Measurements from ENCODE around the gene KCNQ1. TPM values are rescaled to one million over a fixed set of nuclear protein-coding genes. Genes with fewer than 3 reads are reported as not detected.

The KCNQ1 gene
- total RNA-seq, 1 donor from 2014 or later = 52.9 TPM

DNA sequence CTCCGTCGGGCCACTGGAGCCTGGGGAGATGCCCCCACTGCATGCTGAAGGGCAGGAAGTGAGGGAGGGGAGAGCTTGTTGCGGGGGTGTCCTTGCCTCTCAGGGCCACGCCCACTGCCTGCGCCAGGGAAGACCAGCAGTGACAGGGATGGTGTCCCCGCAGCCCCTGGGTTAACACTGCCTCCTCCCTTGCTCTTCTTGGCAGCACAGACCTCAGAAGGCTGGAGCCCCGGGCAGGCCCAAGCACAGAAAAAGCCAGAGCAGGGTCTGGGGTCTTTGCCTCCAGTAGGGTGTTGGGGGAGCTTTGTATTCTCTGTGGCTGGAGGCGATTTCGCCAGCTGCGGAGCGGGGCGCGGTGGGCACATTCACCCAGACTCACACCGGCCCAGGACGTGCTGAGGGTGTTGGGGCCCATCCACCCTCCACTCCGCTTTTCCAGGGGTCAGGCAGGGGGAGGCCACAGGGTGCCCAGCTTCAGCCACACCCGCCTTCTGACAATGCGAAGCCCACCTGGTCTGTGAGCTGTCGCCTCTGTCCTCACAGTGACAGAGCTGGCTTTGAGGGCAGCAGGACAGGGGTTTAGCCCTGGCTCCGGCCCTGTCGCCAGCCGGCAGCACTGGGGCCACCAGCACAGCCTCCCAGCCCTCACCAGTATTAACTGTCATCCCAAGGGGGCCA lies 357.0 kb downstream of the KCNQ1 start:
- TF ChIP-seq, protein P1, sequence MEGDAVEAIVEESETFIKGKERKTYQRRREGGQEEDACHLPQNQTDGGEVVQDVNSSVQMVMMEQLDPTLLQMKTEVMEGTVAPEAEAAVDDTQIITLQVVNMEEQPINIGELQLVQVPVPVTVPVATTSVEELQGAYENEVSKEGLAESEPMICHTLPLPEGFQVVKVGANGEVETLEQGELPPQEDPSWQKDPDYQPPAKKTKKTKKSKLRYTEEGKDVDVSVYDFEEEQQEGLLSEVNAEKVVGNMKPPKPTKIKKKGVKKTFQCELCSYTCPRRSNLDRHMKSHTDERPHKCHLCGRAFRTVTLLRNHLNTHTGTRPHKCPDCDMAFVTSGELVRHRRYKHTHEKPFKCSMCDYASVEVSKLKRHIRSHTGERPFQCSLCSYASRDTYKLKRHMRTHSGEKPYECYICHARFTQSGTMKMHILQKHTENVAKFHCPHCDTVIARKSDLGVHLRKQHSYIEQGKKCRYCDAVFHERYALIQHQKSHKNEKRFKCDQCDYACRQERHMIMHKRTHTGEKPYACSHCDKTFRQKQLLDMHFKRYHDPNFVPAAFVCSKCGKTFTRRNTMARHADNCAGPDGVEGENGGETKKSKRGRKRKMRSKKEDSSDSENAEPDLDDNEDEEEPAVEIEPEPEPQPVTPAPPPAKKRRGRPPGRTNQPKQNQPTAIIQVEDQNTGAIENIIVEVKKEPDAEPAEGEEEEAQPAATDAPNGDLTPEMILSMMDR (IDR thresholded peaks at IDR 0.05) = no peak
- H3K4me1 ChIP-seq = peaks cover 6% of the 10 kb centered on the region
- H3K27me3 ChIP-seq = no peaks in the 10 kb centered on the region
- no peaks in the 10 kb centered on the region for H3K36me3 ChIP-seq
- no peaks in the 10 kb centered on the region for H3K9me3 ChIP-seq
- no peak overlapping the region for H3K27ac ChIP-seq
- ATAC-seq (no peak), DNase-seq (peak; percentile 55)
- no peak overlapping the region for H3K4me3 ChIP-seq
- intact Hi-C loops (cut with DNase I) = loop anchor here (10.0 kb wide), 1 partner anchor 83 kb away; the partner anchor contains the start of gene CDKN1C

DNA sequence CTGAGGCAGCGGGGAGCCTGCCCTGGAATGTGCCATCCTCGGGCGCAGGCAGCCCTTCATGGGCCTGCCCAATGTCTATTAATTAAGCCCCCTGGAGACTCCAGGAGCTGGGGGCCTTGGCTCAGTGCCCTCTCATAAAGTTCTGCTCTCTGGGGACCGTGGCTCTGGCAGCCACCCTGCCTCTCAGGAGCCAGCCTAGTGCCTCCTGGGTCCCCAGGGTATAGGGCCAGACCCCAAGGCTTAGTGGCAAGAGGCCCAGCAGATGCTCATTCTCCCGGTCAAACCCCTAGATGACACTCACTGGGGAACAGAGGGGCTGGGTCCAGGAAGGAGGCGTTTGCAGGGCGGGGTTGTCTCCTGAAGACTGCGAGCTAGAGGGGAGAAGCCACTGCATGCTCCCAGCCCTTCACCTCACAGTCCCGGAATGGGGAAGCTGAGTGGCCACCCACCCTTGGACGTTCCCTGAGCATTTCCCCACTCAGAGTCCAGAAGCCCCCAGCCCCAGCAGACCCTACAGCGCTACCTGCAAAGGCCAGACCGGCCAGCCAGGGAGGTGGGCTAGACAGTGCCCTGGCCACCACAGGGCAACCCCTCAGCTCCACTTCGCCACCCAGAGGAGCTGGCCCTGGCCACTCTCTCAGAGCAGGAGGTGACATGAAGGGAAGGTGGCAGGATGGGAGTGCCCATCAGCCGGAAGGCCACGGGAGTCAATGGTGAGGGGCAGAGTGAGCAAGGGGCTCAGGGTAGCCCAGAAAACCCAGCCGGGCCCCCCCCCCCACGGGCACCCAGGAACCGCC lies 357.8 kb downstream of the KCNQ1 start:
- no peaks in the 10 kb centered on the region for H3K9me3 ChIP-seq
- no peaks in the 10 kb centered on the region for H3K36me3 ChIP-seq
- TF ChIP-seq, protein P1 (IDR thresholded peaks at IDR 0.05) = no peak
- no peak for ATAC-seq
- H3K4me1 ChIP-seq = peaks cover 12% of the 10 kb centered on the region
- no peak overlapping the region for H3K4me3 ChIP-seq
- peak; percentile 58 for DNase-seq
- intact Hi-C loops (cut with DNase I) = loop anchor here (10.0 kb wide), 1 partner anchor 82 kb away; the partner anchor contains the start of gene CDKN1C
- H3K27me3 ChIP-seq = no peaks in the 10 kb centered on the region
- H3K27ac ChIP-seq = no peak overlapping the region

- H3K4me3 ChIP-seq = no peak overlapping the region
- intact Hi-C loops (cut with DNase I) = loop anchor here (10.0 kb wide), 1 partner anchor 81 kb away; the partner anchor contains the start of gene CDKN1C
- ATAC-seq (no peak), DNase-seq (peak; percentile 54)
- H3K27me3 ChIP-seq = no peaks in the 10 kb centered on the region
- H3K27ac ChIP-seq = no peak overlapping the region
- H3K36me3 ChIP-seq = no peaks in the 10 kb centered on the region
- peaks cover 17% of the 10 kb centered on the region for H3K4me1 ChIP-seq
- TF ChIP-seq, protein P1 (IDR thresholded peaks at IDR 0.05) = no peak
- H3K9me3 ChIP-seq = no peaks in the 10 kb centered on the region
These were observed 358.6 kb downstream of the KCNQ1 start for GRCh38 chr11:2803186-2804091.

- peaks cover 17% of the 10 kb centered on the region for H3K4me1 ChIP-seq
- DNase-seq (peak; percentile 55), ATAC-seq (no peak)
- no peaks in the 10 kb centered on the region for H3K36me3 ChIP-seq
- H3K4me3 ChIP-seq = no peak overlapping the region
- no peaks in the 10 kb centered on the region for H3K9me3 ChIP-seq
- H3K27me3 ChIP-seq = no peaks in the 10 kb centered on the region
- TF ChIP-seq, protein P1 (IDR thresholded peaks at IDR 0.05) = no peak
- intact Hi-C loops (cut with DNase I) = loop anchor here (10.0 kb wide), 1 partner anchor 81 kb away; the partner anchor contains the start of gene CDKN1C
- H3K27ac ChIP-seq = no peak overlapping the region
These were observed 359.4 kb downstream of the KCNQ1 start for GRCh38 chr11:2804189-2804588.

GRCh38 chr11:2804701-2805387 lies 360.0 kb downstream of the KCNQ1 start:
- peaks cover 17% of the 10 kb centered on the region for H3K4me1 ChIP-seq
- no peaks in the 10 kb centered on the region for H3K27me3 ChIP-seq
- H3K4me3 ChIP-seq = no peak overlapping the region
- ATAC-seq (no peak), DNase-seq (peak; percentile 51)
- H3K9me3 ChIP-seq = no peaks in the 10 kb centered on the region
- H3K36me3 ChIP-seq = no peaks in the 10 kb centered on the region
- intact Hi-C loops (cut with DNase I) = loop anchor here (10.0 kb wide), 1 partner anchor 80 kb away; the partner anchor contains the start of gene CDKN1C
- TF ChIP-seq, protein P1 (IDR thresholded peaks at IDR 0.05) = no peak
- no peak overlapping the region for H3K27ac ChIP-seq

All from upper lobe of right lung (tissue), 1 donor.